Measurements from ENCODE around the gene LUC7L2. TPM values are rescaled to one million over a fixed set of nuclear protein-coding genes. Genes with fewer than 3 reads are reported as not detected.

Gene LUC7L2
- total and polyA plus RNA-seq, 10 of the 15 experiments (the other 5 are each of a cell fraction or from before 2014, with no cell fraction given): 31.7 to 98.7 (median 68.6) TPM

GRCh38 chr7:139340037-139340807 is 19.5 kb upstream of the LUC7L2 start (continued):
- TF ChIP-seq ATF3 (IDR thresholded peaks at IDR 0.05; ENCODE audit: borderline replicate concordance, extremely low read depth, low read depth, low read length) (peak; percentile 93), BCL11A (IDR thresholded peaks at IDR 0.05; ENCODE audit: low read depth, low read length) (0 out of 2 replicates have a peak, but pooled peaks have one; percentile 11), CBX3 (IDR thresholded peaks at IDR 0.05; ENCODE audit: borderline replicate concordance, low read depth) (no peak), HDGF (IDR thresholded peaks at IDR 0.05) (no peak), NRF1 (conservative IDR thresholded peaks at IDR 0.05; ENCODE audit: low read depth, low read length) (peak; percentile 99), SREBF1 (IDR thresholded peaks at IDR 0.05; ENCODE audit: low read length) (peak; percentile 45; the same call in 1 of the 2 replicates), RCOR1 (conservative IDR thresholded peaks at IDR 0.05; ENCODE audit: low read depth, low read length) (no peak), ZSCAN29 (IDR thresholded peaks at IDR 0.05) (peak; percentile 81; the same call in 1 of the 2 replicates), MEF2B (IDR thresholded peaks at IDR 0.05; ENCODE audit: partially characterized antibody, poor library complexity, severe bottlenecking) (no peak), TCF3 (IDR thresholded peaks at IDR 0.05; ENCODE audit: borderline replicate concordance, insufficient read depth, low read depth, low read length) (no peak), BACH1 (IDR thresholded peaks at IDR 0.05; ENCODE audit: borderline replicate concordance) (0 out of 2 replicates have a peak, but pooled peaks have one; percentile 41), PKNOX1 (IDR thresholded peaks at IDR 0.05) (peak; percentile 15; the same call in 1 of the 2 replicates), MLLT1 (IDR thresholded peaks at IDR 0.05) (peak; percentile 96), BCL3 (IDR thresholded peaks at IDR 0.05; ENCODE audit: borderline replicate concordance, insufficient read depth, low read depth, low read length, poor library complexity, severe bottlenecking) (peak; percentile 28), ATF2 (IDR thresholded peaks at IDR 0.05; ENCODE audit: low read length) (peak; percentile 87; the same call in 1 of the 2 replicates), RELA (IDR thresholded peaks at IDR 0.05; ENCODE audit: borderline replicate concordance, partially characterized antibody) (peak; percentile 91), EP300 (IDR thresholded peaks at IDR 0.05; ENCODE audit: borderline replicate concordance in 1 of 2, control insufficient read depth in 1 of 2, low read depth in 2 of 2, low read length in 2 of 2) (peak; percentile 8 to 76; a peak in 3 of 4 replicates), NR2C1 (IDR thresholded peaks at IDR 0.05) (peak; percentile 95), EGR1 (IDR thresholded peaks at IDR 0.05; ENCODE audit: borderline replicate concordance in 1 of 2, low read depth in 2 of 2, low read length in 2 of 2) (peak; percentile 28 to 74), MAX (IDR thresholded peaks at IDR 0.05; ENCODE audit: low read depth, low read length) (peak; percentile 90; the same call in 1 of the 2 replicates)
